GM18951 (cell line): Measurements from ENCODE around the gene GIPR.
"Not testable (repeated sequence)": the region's sequence is repeated elsewhere in the genome, so short reads cannot be mapped to it uniquely, and the experiment has no call there.

Experiments
- POLR2A ChIP-seq: IDR thresholded peaks from 4 replicates; pipeline ENCODE4 v1.6.1; 2011; ENCODE audit warnings: mild to moderate bottlenecking; ENCODE audit not compliant: insufficient read length, insufficient read depth; ENCODE audit errors: extremely low read depth
- in situ Hi-C: fragments of 300-500 bp; cut with MboI; formaldehyde crosslinking; loops from one replicate; pipeline ENCODE4 v1.12.0; 2022; ENCODE audit warnings: low sequenced_read_pairs, mixed read lengths, inconsistent platforms; ENCODE audit not compliant: unreplicated experiment

GIPR gene

DNA sequence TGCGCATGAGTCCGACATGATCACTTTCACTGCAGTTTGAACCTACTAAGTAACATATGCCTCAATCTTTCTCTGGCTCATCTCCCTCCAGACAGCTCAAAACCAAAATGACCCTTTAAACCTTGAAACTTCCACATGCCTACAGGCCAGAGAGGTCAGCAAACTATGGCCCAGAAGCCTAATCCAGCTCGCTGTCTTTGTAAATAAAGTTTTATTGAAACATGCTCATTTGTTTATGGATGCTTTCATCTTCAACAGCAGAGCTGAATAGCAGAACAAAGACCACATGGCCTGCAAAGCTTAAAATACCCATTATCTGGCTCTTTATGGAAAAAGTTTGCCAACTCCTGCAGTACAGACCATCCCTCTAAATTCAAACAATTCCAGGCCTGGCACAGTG is 47.1 kb downstream of the GIPR start:
- in situ Hi-C loops: no loop called here
- no peak for TF ChIP-seq POLR2A

DNA sequence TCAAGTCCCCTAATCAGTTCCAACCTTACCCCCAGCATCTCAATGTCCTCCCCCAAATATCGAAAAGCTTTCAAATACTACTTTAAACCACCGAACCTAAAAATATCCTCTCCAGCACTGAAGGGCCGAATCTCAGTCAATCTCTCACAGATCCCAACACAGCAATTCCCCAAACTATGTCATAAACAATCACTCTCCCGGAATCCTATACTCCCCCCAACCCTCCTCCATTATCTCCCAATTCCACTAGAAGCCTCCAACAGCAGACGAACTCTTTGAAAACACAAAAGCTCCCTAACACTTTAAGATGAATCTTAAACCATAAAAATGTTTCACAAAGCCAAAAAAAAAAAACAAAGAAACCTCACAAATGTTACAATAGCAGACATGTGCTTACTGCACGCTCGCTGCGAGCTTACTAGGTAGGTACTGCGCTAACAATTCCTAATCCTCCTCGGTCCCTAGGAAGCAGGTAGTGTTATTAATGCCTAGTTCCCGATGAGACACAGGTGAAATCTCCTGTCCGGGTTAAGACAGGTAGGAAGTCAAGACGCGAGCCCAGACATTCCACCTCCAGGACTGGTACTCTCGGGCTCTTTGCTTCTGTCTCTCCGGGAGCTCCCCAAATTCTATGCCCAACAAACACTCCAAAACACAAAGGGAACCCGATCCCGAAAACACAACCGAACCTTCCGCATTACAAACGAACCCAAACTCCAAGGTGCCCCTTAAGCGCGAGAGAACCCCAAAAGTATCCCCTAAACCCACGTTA is 48.5 kb downstream of the GIPR start:
- TF ChIP-seq POLR2A: no peak
- in situ Hi-C loops: no loop called here

DNA sequence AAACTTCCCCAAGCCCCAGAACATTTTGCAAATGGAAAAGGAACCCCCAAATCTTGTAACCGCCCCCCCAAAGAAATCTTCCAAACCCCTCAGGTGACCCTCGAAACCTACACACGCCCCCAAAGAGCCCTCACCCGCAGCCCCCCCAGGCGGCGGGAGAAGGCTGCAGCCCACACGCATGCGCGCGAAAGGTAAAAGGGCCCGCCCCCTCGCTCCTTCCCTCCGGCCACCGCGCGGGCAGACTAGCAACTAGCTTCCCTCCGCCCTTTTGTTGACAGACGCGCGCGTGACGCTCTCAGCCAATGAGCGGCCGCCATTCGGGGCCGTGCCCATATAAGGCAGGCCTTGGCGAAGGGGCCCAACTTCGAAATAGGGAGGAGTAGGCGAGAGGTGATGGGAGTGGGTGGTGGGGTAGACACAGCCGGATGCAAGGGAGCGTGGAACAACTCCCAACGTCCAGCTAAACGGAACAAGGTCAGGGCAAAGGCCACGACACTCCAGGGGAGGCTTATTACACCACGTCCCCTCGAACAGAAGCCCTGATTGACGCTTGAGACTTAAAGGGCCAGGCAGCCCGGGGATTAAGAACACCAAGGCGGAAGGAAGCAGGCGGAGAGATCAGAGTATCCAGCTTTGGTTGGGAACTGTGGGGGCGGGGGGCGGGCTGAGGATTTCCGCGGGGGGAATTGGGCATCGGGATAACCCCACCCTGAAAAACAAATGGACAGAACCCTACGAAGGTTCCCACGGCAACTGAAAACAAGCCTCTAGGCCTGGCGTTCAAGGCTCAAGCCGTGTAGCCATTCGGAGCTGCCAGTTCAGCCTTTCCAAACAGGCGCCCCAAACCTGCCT is 49.3 kb downstream of the GIPR start:
- TF ChIP-seq POLR2A: peak; percentile 52
- in situ Hi-C loops: no loop called here

DNA sequence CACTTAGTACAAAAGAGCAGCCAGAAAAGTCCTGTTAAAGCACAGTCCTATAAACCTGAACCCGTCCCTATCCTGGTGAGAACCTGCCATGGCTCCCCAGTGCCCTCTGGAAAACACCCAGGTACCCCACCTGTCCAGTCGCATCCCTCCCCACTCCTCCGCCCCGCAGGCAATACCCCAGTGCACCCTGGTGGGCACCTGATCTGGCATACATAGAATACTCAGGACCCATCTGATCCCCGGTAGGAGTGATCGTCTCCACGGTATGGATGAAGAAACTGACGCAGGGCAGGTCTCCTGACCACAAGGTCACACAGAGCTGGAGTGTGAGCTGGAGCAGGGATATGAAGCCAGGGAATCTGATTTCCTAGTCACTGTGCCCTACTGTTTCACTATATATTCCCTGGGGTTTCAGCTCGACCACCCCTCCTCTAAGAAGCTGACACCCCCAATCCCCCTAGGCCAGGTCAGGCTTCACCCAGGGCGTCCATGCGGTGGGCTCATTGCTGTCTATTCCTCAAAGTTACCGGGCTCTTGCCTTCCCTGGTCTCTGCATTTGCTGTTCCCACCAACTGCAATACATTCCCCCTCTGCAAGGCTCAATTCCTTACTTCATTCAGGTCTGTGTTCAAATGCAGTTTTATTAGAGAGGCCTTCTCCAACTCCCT is 50.1 kb downstream of the GIPR start:
- no peak for TF ChIP-seq POLR2A
- in situ Hi-C loops: no loop called here

DNA sequence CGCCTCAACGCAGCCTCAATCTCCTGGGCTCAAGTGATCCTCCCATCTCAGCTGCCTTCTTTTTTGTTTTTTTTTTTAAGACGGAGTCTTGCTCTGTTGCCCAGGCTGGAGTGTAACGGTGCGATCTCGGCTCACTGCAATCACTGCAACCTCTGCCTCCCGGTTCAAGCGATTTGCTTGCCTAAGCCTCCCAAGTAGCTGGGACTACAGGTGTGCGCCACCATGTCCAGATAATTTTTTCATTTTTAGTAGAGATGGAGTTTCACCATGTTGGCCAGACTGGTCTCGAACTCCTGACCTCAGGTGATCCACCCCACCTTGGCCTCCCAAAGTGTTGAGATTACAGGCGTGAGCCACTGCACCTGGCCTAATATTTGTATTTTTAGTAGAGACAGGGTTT is 52.0 kb downstream of the GIPR start:
- in situ Hi-C loops: not testable (repeated sequence)

DNA sequence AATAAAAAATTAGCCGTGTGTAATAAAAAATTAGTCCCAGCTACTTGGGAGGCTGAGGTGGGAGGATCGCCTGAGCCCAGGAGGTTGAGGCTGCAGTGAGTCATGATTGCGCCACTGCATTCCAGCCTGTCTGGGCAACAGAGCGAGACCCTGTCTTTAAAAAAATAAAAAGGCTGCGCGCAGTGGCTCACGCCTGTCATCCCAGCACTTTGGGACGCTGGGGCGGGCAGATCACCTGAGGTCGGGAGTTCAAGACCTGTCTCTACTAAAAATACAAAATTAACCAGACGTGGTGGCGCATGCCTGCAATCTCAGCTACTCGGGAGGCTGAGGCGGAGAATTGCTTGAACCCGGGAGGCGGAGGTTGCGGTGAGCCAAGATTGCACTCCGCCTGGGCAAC is 60.7 kb downstream of the GIPR start:
- in situ Hi-C loops: not testable (repeated sequence)

DNA sequence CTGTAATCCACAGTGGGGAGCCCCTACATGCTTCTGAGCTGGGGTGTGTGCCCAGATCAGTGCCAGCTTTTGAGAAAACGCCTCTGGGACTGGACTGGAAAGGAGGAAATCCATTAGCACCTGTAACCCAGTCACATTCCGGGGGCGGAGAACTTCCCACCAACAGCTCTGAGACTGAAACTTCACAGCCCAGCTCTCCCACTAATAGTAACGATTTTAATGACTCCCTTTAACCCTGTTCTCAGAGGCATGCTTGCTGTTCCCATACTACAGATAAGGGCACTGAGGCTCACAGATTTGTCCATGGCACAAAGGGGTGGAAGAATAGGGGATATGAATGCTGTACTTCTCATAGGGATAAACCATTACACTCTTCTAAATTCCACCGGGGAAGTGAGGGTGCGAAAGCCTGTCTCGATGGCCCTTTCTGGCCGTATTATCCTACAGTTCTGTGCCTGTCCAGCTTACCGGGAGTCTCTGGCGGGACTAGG is 61.8 kb downstream of the GIPR start:
- in situ Hi-C loops: no loop called here
- no peak for TF ChIP-seq POLR2A

DNA sequence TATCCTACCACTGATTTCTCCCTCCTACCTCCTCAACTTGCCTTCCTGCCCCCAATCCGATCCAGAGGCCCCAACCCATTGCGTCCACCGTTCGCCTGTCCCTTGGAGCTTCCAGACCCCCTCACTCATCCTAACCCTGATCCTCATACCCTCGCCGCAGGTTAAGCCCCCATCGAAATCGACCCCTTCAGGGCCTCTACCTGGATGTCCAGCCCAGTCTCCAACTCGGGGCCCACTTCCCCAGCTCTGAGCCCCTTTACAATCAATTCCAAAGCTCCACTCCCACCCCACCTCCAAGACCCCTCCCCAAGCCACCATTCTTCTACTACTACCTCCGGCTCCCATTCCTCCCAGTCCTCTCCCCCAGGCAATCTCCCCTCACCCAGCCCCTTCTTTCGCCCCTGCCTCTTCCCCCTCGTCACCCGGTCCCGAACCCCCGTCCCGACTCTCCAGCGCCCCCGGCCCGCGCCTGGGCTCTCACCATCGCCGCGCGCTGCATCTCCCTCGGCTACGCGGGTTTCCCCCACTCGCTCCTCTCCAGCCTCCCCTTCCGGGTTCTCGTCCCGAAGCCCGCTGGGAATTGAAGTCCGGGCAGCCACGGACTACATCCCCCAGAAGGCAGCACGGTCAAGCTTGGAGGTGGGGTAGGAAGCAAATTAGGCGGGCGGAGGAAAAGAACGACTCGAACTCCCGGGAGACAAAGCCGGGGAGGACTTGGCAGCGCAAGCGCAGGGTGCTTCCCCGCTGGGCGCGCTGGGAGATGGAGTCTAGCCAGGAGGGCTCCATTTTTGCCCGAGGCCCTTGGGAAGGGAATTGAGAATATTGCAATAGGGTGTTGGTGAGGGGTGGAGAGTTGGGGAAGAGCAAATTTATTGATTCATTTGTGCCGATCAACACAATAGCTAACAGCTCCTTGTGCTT is 62.6 kb downstream of the GIPR start, which contains the start of gene FBXO46:
TSS of gene FBXO46 (minus strand) at position 529 of the 921 bp plus-strand sequence. CDS start 17,401 bp downstream, outside the sequence.
- peak; percentile 90 for TF ChIP-seq POLR2A
- in situ Hi-C loops: no loop called here
